Measurements from ENCODE around the gene OR6A2. TPM values are rescaled to one million over a fixed set of nuclear protein-coding genes. Genes with fewer than 3 reads are reported as not detected.

Gene OR6A2
- 0.06 TPM in 1 of 2 replicates, not detected in the other for total RNA-seq

GRCh38 chr11:6799402-6799801 is at the start of gene OR6A2:
OR6A2 (minus strand) TSS chr11:6799689; CDS start chr11:6795708, 3,981 bp downstream.

GRCh38 chr11:6845383-6845782 is 45.9 kb upstream of the OR6A2 start, which contains the start of gene OR10A5:
OR10A5 (plus strand) TSS chr11:6845683; CDS start chr11:6845683, 0 bp downstream.

GRCh38 chr11:6782720-6783119 is 16.8 kb downstream of the OR6A2 start, which contains the start of gene OR2AG1:
OR2AG1 (plus strand) TSS chr11:6783020; CDS start chr11:6785038, 2,018 bp downstream.

GRCh38 chr11:6771926-6772893 is 27.3 kb downstream of the OR6A2 start, which contains the start of gene OR2AG2:
OR2AG2 (minus strand) TSS chr11:6771976; CDS start chr11:6768957, 3,019 bp downstream.

Other genes with a start within 250 kb of the OR6A2 start
- gene RRP8, start 196.1 kb downstream of the OR6A2 start, total RNA-seq, result 6.7 and 14.0 TPM in 2 replicates
- 83.9 and 93.4 TPM in 2 replicates for gene ILK, start 195.9 kb downstream of the OR6A2 start, total RNA-seq
- gene TAF10, start 187.5 kb downstream of the OR6A2 start, total RNA-seq, result 57.7 and 71.8 TPM in 2 replicates
- 82.0 and 93.0 TPM in 2 replicates for gene TPP1, start 180.3 kb downstream of the OR6A2 start, total RNA-seq
- 1.6 and 2.0 TPM in 2 replicates for gene DCHS1, start 143.9 kb downstream of the OR6A2 start, total RNA-seq
- 36.9 and 60.1 TPM in 2 replicates for gene MRPL17, start 116.3 kb downstream of the OR6A2 start, total RNA-seq
- gene OR2AG2, start 27.7 kb downstream of the OR6A2 start, total RNA-seq, result not detected in 2 replicates
- not detected in 2 replicates for gene OR2AG1, start 16.7 kb downstream of the OR6A2 start, total RNA-seq
- not detected in 2 replicates for gene OR10A5, start 46.0 kb upstream of the OR6A2 start, total RNA-seq
- not detected in 2 replicates for gene OR10A2, start 63.4 kb upstream of the OR6A2 start, total RNA-seq
- gene OR10A4, start 76.9 kb upstream of the OR6A2 start, total RNA-seq, result not detected in 2 replicates
- not detected in 2 replicates for gene OR2D2, start 92.8 kb upstream of the OR6A2 start, total RNA-seq
- not detected in 2 replicates for gene OR2D3, start 121.3 kb upstream of the OR6A2 start, total RNA-seq
- 0.98 and 2.0 TPM in 2 replicates for gene ZNF215, start 126.7 kb upstream of the OR6A2 start, total RNA-seq
- 1.00 and 2.0 TPM in 2 replicates for gene ZNF214, start 220.7 kb upstream of the OR6A2 start, total RNA-seq
- gene NLRP14, start 220.8 kb upstream of the OR6A2 start, total RNA-seq, result 0.05 TPM in 1 of 2 replicates, not detected in the other

Data from cardiac ventricle fibroblast (primary cell).